ENCODE data around the gene FBXO46. TPM values are rescaled to one million over a fixed set of nuclear protein-coding genes. Genes with fewer than 3 reads are reported as not detected.
A peak's percentile ranks its signal among the peaks of the same experiment; 100 is the strongest.
"Not testable (repeated sequence)": the region's sequence is repeated elsewhere in the genome, so short reads cannot be mapped to it uniquely, and the experiment has no call there.

Gene FBXO46
- total RNA-seq, 6 experiments from 2014 or later, result 8.4 to 14.5 (median 11.0) TPM

DNA sequence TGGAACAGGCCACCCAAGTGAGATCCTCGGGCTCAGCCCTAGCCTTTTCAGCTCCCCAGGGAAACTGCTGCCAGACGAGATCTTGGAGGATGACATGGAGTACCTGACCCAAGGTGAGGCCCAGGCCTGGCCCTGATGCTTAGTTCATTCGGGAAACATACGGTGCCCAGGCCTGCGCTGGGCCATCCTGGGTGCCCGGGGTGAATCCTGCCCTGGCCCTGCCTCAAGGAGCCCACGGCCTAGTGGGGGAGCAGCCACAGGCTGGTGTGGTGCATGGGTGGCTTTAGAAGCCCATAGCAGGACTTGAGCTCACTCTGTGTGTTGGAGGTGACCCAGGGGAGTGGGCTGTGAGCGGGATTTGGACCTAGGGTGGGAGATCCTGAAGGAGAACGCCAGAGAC, 28.2 kb upstream of the FBXO46 start:
- peaks cover 13% of the 10 kb centered on the region for H3K27me3 Mint-ChIP-seq (ENCODE audit: insufficient read depth)
- no peak overlapping the region for H3K4me3 Mint-ChIP-seq
- H3K4me1 Mint-ChIP-seq (ENCODE audit: low read depth), result no peaks in the 10 kb centered on the region
- H3K36me3 Mint-ChIP-seq (ENCODE audit: low read depth), result no peaks in the 10 kb centered on the region
- DNase-seq, result no peak
- no peak overlapping the region for H3K27ac Mint-ChIP-seq
- TF ChIP-seq, protein P1, sequence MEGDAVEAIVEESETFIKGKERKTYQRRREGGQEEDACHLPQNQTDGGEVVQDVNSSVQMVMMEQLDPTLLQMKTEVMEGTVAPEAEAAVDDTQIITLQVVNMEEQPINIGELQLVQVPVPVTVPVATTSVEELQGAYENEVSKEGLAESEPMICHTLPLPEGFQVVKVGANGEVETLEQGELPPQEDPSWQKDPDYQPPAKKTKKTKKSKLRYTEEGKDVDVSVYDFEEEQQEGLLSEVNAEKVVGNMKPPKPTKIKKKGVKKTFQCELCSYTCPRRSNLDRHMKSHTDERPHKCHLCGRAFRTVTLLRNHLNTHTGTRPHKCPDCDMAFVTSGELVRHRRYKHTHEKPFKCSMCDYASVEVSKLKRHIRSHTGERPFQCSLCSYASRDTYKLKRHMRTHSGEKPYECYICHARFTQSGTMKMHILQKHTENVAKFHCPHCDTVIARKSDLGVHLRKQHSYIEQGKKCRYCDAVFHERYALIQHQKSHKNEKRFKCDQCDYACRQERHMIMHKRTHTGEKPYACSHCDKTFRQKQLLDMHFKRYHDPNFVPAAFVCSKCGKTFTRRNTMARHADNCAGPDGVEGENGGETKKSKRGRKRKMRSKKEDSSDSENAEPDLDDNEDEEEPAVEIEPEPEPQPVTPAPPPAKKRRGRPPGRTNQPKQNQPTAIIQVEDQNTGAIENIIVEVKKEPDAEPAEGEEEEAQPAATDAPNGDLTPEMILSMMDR (IDR thresholded peaks at IDR 0.05), result no peak
- H3K9me3 Mint-ChIP-seq, result no peaks in the 10 kb centered on the region

- H3K4me3 Mint-ChIP-seq, result no peak overlapping the region
- H3K4me1 Mint-ChIP-seq (ENCODE audit: low read depth), result no peaks in the 10 kb centered on the region; the same call in 1 of the 2 replicates
- DNase-seq, result no peak
- TF ChIP-seq, protein P1 (IDR thresholded peaks at IDR 0.05), result no peak
- no peaks in the 10 kb centered on the region for H3K9me3 Mint-ChIP-seq
- H3K36me3 Mint-ChIP-seq (ENCODE audit: low read depth), result no peaks in the 10 kb centered on the region
- H3K27ac Mint-ChIP-seq, result no peak overlapping the region
- peaks cover 13% of the 10 kb centered on the region for H3K27me3 Mint-ChIP-seq (ENCODE audit: insufficient read depth)
These were observed 27.0 kb upstream of the FBXO46 start for GRCh38 chr19:45757695-45758094.

DNA sequence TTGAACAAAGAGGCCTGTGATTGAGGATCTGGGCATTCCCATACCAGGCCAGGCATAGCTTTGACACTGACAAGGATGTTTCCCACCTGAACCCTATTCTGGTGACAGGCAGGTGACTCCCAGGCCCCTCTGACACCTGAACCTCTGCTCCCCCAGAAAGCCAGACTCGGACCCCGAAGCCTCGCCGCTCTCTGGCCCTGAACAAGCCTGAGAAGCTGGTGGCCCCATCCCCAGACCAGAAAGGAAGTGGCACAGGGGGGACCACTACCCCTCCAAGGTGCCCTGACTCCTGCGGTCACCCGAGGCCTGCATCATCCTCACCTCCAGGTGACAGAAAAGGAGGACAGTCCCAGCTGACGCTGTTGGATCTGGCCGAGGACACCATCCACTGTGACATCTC, 23.6 kb upstream of the FBXO46 start:
- H3K27ac Mint-ChIP-seq, result no peak overlapping the region

GRCh38 chr19:45753548-45753947, 22.9 kb upstream of the FBXO46 start:
- TF ChIP-seq, protein P1 (IDR thresholded peaks at IDR 0.05), result peak; percentile 18; the same call in 1 of the 2 replicates
- Mint-ChIP-seq H3K27me3 (ENCODE audit: insufficient read depth) (peaks cover 5% of the 10 kb centered on the region), H3K4me1 (ENCODE audit: low read depth) (no peaks in the 10 kb centered on the region; the same call in 1 of the 2 replicates), H3K36me3 (ENCODE audit: low read depth) (no peaks in the 10 kb centered on the region), H3K4me3 (no peak overlapping the region), H3K9me3 (no peaks in the 10 kb centered on the region), H3K27ac (no peak overlapping the region)
- no peak for DNase-seq

More for the DNA sequence above, 23.6 kb upstream of the FBXO46 start:
- peaks cover 10% of the 10 kb centered on the region for H3K27me3 Mint-ChIP-seq (ENCODE audit: insufficient read depth)
- DNase-seq, result no peak
- no peak overlapping the region for H3K4me3 Mint-ChIP-seq
- TF ChIP-seq, protein P1 (IDR thresholded peaks at IDR 0.05), result no peak
- no peaks in the 10 kb centered on the region; the same call in 1 of the 2 replicates for H3K4me1 Mint-ChIP-seq (ENCODE audit: low read depth)
- no peaks in the 10 kb centered on the region for H3K9me3 Mint-ChIP-seq
- no peaks in the 10 kb centered on the region for H3K36me3 Mint-ChIP-seq (ENCODE audit: low read depth)

GRCh38 chr19:45752639-45753038, 21.9 kb upstream of the FBXO46 start:
- H3K4me3 Mint-ChIP-seq, result no peak overlapping the region
- H3K36me3 Mint-ChIP-seq (ENCODE audit: low read depth), result no peaks in the 10 kb centered on the region
- no peaks in the 10 kb centered on the region for H3K9me3 Mint-ChIP-seq
- TF ChIP-seq, protein P1 (IDR thresholded peaks at IDR 0.05), result no peak
- DNase-seq, result no peak
- no peaks in the 10 kb centered on the region; the same call in none of the 2 replicates for H3K4me1 Mint-ChIP-seq (ENCODE audit: low read depth)
- H3K27ac Mint-ChIP-seq, result no peak overlapping the region
- H3K27me3 Mint-ChIP-seq (ENCODE audit: insufficient read depth), result peaks cover 1% of the 10 kb centered on the region; the same call in 1 of the 2 replicates

- H3K4me3 Mint-ChIP-seq; H3K27me3 Mint-ChIP-seq (ENCODE audit: insufficient read depth); H3K36me3 Mint-ChIP-seq (ENCODE audit: low read depth); H3K9me3 Mint-ChIP-seq; DNase-seq; H3K27ac Mint-ChIP-seq: not testable (repeated sequence)
- peaks cover 12% of the 10 kb centered on the region for H3K4me1 Mint-ChIP-seq (ENCODE audit: low read depth)
These were observed 20.8 kb upstream of the FBXO46 start for GRCh38 chr19:45751483-45751882.
